ENCODE results near the gene SVIL.
"Not testable (repeated sequence)": the region's sequence is repeated elsewhere in the genome, so short reads cannot be mapped to it uniquely, and the experiment has no call there.

GRCh38 chr10:29448756-29449592 is 185.8 kb downstream of the SVIL start:
- not testable (repeated sequence) for TF ChIP-seq YY1 (IDR thresholded peaks at IDR 0.05; ENCODE audit: insufficient read depth, insufficient read length); SUZ12 (IDR thresholded peaks at IDR 0.05; ENCODE audit: extremely low read depth, insufficient read depth, insufficient read length)
